Astrocyte (in vitro differentiated cells and primary cell): ENCODE measurements around the gene MYL3.
A peak's percentile ranks its signal among the peaks of the same experiment; 100 is the strongest.

Experiments used
- CTCF ChIP-seq: IDR thresholded peaks from 2 replicates; pipeline ENCODE4 v1.5.1; 2011; ENCODE audit warnings: low read depth, mild to moderate bottlenecking, inconsistent platforms, low read length, moderate library complexity; ENCODE audit not compliant: insufficient read depth
- EZH2 ChIP-seq: IDR thresholded peaks from 2 replicates; pipeline ENCODE4 v1.6.1; 2012; ENCODE audit warnings: mild to moderate bottlenecking, low read length, inconsistent platforms; ENCODE audit not compliant: insufficient read depth

GRCh38 chr3:46880884-46881595 is 17.8 kb upstream of the MYL3 start:
- TF ChIP-seq EZH2 (peak; percentile 69), CTCF (no peak)
